MM.1S (cell line): ENCODE results near the gene C19orf53.
A peak's percentile ranks its signal among the peaks of the same experiment; 100 is the strongest.

ENCODE experiments used
- DNase-seq: peaks from one replicate; pipeline ENCODE4 v3.0.0-alpha.2; 2015
- H2AFZ ChIP-seq: fragments of 300-600 bp; sonication (generic); 2 replicates; pipeline ENCODE4 v1.6.0; 2016; ENCODE audit warnings: antibody characterized with exemption, low read length
- H3F3A ChIP-seq: fragments of 300-600 bp; sonication (generic); 2 replicates; pipeline ENCODE4 v1.6.1; 2016; ENCODE audit warnings: mild to moderate bottlenecking, antibody characterized with exemption, low read length, moderate library complexity, mixed read lengths; ENCODE audit not compliant: insufficient read depth
- H3K27ac ChIP-seq: fragments of 300-600 bp; sonication (generic); 2 replicates; pipeline ENCODE4 v1.5.1; 2016; ENCODE audit warnings: mild to moderate bottlenecking, low read length
- H3K27me3 ChIP-seq: fragments of 300-600 bp; sonication (generic); replicated peaks from 2 replicates; pipeline ENCODE4 v1.6.0; 2016; ENCODE audit warnings: low read length; ENCODE audit not compliant: insufficient read depth
- H3K36me3 ChIP-seq: fragments of 300-600 bp; sonication (generic); replicated peaks from 2 replicates; pipeline ENCODE4 v1.6.1; 2016; ENCODE audit warnings: mild to moderate bottlenecking, low read length, mixed read lengths; ENCODE audit not compliant: insufficient read depth
- H3K4me1 ChIP-seq: fragments of 300-600 bp; sonication (generic); 2 replicates; pipeline ENCODE4 v1.6.1; 2016; ENCODE audit warnings: low read length, mixed read lengths
- H3K4me2 ChIP-seq: fragments of 300-600 bp; sonication (generic); 2 replicates; pipeline ENCODE4 v1.6.0; 2016; ENCODE audit warnings: low read depth, low read length
- H3K4me3 ChIP-seq: fragments of 300-600 bp; sonication (generic); 2 replicates; pipeline ENCODE4 v1.5.1; 2016; ENCODE audit warnings: low read length, mixed read lengths
- H3K79me2 ChIP-seq: fragments of 300-600 bp; sonication (generic); 2 replicates; pipeline ENCODE4 v1.6.1; 2016; ENCODE audit warnings: mixed run types, low read length, mixed read lengths
- H3K9ac ChIP-seq: fragments of 300-600 bp; sonication (generic); 2 replicates; pipeline ENCODE4 v1.6.1; 2016; ENCODE audit warnings: low read length, mixed read lengths
- H3K9me2 ChIP-seq: fragments of 300-600 bp; sonication (generic); replicated peaks from 2 replicates; pipeline ENCODE4 v1.6.1; 2016; ENCODE audit warnings: mild to moderate bottlenecking, low read length, mixed read lengths; ENCODE audit not compliant: insufficient read depth
- H3K9me3 ChIP-seq: fragments of 300-600 bp; sonication (generic); replicated peaks from 2 replicates; pipeline ENCODE4 v1.6.1; 2016; ENCODE audit warnings: mild to moderate bottlenecking, low read length, mixed read lengths; ENCODE audit not compliant: insufficient read depth
- H4K20me1 ChIP-seq: fragments of 300-600 bp; sonication (generic); 2 replicates; pipeline ENCODE4 v1.6.1; 2016; ENCODE audit warnings: mild to moderate bottlenecking, low read length, moderate library complexity, mixed read lengths; ENCODE audit not compliant: insufficient read depth
- CTCF ChIP-seq: fragments of 300-600 bp; sonication (generic); IDR thresholded peaks from 2 replicates; pipeline ENCODE4 v1.5.1; 2016; ENCODE audit warnings: antibody characterized with exemption, low read length, mixed read lengths
- EZH2 ChIP-seq: fragments of 300-600 bp; sonication (generic); optimal IDR thresholded peaks from 2 replicates; pipeline ENCODE3; 2017; ENCODE audit warnings: low read depth, mild to moderate bottlenecking, antibody characterized with exemption, low read length, mixed read lengths
- EZH2phosphoT487 ChIP-seq: fragments of 300-600 bp; sonication (generic); IDR thresholded peaks from 2 replicates; pipeline ENCODE4 v1.6.1; 2018; ENCODE audit warnings: antibody characterized with exemption, low read length

C19orf53 gene

GRCh38 chr19:13825489-13826441 is 51.5 kb downstream of the C19orf53 start:
- Histone ChIP-seq H2AFZ (no peak overlapping the region), H3K9ac (no peak overlapping the region), H3K4me1 (no peaks in the 10 kb centered on the region), H3K27me3 (no peaks in the 10 kb centered on the region), H3K36me3 (no peaks in the 10 kb centered on the region), H3K4me2 (no peak overlapping the region), H3K27ac (no peak overlapping the region), H3K9me3 (no peaks in the 10 kb centered on the region), H3K9me2 (no peaks in the 10 kb centered on the region), H4K20me1 (no peaks in the 10 kb centered on the region), H3K79me2 (no peaks in the 10 kb centered on the region), H3K4me3 (no peak overlapping the region), H3F3A (no peaks in the 10 kb centered on the region)
- TF ChIP-seq CTCF (0 out of 2 replicates have a peak, but pooled peaks have one; percentile 6), EZH2phosphoT487 (no peak)
- DNase-seq, result no peak

GRCh38 chr19:13826652-13827235 is 52.5 kb downstream of the C19orf53 start:
- Histone ChIP-seq H3K79me2 (no peaks in the 10 kb centered on the region), H3K36me3 (no peaks in the 10 kb centered on the region), H3K9me2 (no peaks in the 10 kb centered on the region), H2AFZ (no peak overlapping the region), H3F3A (no peaks in the 10 kb centered on the region), H3K27ac (no peak overlapping the region), H3K4me2 (no peak overlapping the region), H3K4me3 (no peak overlapping the region), H4K20me1 (no peaks in the 10 kb centered on the region), H3K27me3 (no peaks in the 10 kb centered on the region), H3K4me1 (no peaks in the 10 kb centered on the region), H3K9me3 (no peaks in the 10 kb centered on the region), H3K9ac (no peak overlapping the region)
- no peak for TF ChIP-seq EZH2phosphoT487
- no peak for TF ChIP-seq CTCF
- no peak for TF ChIP-seq EZH2
- no peak for DNase-seq

GRCh38 chr19:13827656-13828055 is 53.4 kb downstream of the C19orf53 start:
- H3K4me1 ChIP-seq, result no peaks in the 10 kb centered on the region
- no peak overlapping the region for H3K4me2 ChIP-seq
- no peak overlapping the region for H3K9ac ChIP-seq
- H3K79me2 ChIP-seq, result no peaks in the 10 kb centered on the region
- H3K9me3 ChIP-seq, result no peaks in the 10 kb centered on the region
- H3K27me3 ChIP-seq, result no peaks in the 10 kb centered on the region
- H2AFZ ChIP-seq, result no peak overlapping the region
- no peaks in the 10 kb centered on the region for H3F3A ChIP-seq
- no peaks in the 10 kb centered on the region for H3K9me2 ChIP-seq
- H4K20me1 ChIP-seq, result no peaks in the 10 kb centered on the region
- no peak for DNase-seq
- H3K4me3 ChIP-seq, result no peak overlapping the region
- no peaks in the 10 kb centered on the region for H3K36me3 ChIP-seq
- TF ChIP-seq EZH2, result no peak
- H3K27ac ChIP-seq, result no peak overlapping the region
